ENCODE data around the gene CLEC2A.

GRCh38 chr12:9941838-9942237, 9.7 kb upstream of the CLEC2A start:
- TF ChIP-seq, protein P1, sequence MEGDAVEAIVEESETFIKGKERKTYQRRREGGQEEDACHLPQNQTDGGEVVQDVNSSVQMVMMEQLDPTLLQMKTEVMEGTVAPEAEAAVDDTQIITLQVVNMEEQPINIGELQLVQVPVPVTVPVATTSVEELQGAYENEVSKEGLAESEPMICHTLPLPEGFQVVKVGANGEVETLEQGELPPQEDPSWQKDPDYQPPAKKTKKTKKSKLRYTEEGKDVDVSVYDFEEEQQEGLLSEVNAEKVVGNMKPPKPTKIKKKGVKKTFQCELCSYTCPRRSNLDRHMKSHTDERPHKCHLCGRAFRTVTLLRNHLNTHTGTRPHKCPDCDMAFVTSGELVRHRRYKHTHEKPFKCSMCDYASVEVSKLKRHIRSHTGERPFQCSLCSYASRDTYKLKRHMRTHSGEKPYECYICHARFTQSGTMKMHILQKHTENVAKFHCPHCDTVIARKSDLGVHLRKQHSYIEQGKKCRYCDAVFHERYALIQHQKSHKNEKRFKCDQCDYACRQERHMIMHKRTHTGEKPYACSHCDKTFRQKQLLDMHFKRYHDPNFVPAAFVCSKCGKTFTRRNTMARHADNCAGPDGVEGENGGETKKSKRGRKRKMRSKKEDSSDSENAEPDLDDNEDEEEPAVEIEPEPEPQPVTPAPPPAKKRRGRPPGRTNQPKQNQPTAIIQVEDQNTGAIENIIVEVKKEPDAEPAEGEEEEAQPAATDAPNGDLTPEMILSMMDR (IDR thresholded peaks at IDR 0.05): no peak
- no peak for TF ChIP-seq POLR2AphosphoS5 (IDR thresholded peaks at IDR 0.05)
- TF ChIP-seq POLR2A (IDR thresholded peaks at IDR 0.05): no peak
